Large intestine (tissue), 3 donors: Measurements from ENCODE around the gene MTHFD1L. TPM values are rescaled to one million over a fixed set of nuclear protein-coding genes. Genes with fewer than 3 reads are reported as not detected.

ENCODE experiments used
- DNase-seq, 2 donors: peaks; one replicate each; pipeline versions ENCODE4 v3.0.0 to v3.0.0-alpha.2; 2013
- H3K27ac ChIP-seq: one replicate; pipeline ENCODE4 v1.5.1; 2013; ENCODE audit warnings: low read length
- H3K27me3 ChIP-seq: 2 replicates; pipeline ENCODE4 v1.6.1; 2013; ENCODE audit warnings: low read length; ENCODE audit not compliant: control insufficient read depth, insufficient read depth
- H3K36me3 ChIP-seq: 2 replicates; pipeline ENCODE4 v1.6.1; 2013; ENCODE audit warnings: low read length; ENCODE audit not compliant: control insufficient read depth, insufficient read depth
- H3K4me1 ChIP-seq: one replicate; pipeline ENCODE4 v1.6.1; 2013; ENCODE audit warnings: low read length; ENCODE audit not compliant: control insufficient read depth, insufficient read depth
- H3K4me3 ChIP-seq: one replicate; pipeline ENCODE4 v1.5.1; 2013; ENCODE audit warnings: low read length
- H3K9me3 ChIP-seq: one replicate; pipeline ENCODE4 v1.6.1; 2013; ENCODE audit warnings: mild to moderate bottlenecking, low read depth, low read length, moderate library complexity; ENCODE audit not compliant: control insufficient read depth
- WGBS: methylation state at CpG from one replicate; pipeline ENCODE4 v1.1.5; 2013; ENCODE audit warnings: low lambda C conversion rate; ENCODE audit not compliant: insufficient coverage; 5-methylcytosine and 5-hydroxymethylcytosine counted together
- polyA plus RNA-seq: library from polyadenylated mRNA; unstranded; fragments of 120-200 nt; gene quantifications from one replicate; pipeline ENCODE4 v1.2.1, GENCODE V29; 2013

MTHFD1L gene
- polyA plus RNA-seq, 1 donor: 11.7 TPM

GRCh38 chr6:150915131-150915879 is 49.8 kb downstream of the MTHFD1L start:
- DNase-seq: no peak
- Histone ChIP-seq H3K4me3 (no peak overlapping the region), H3K4me1 (no peaks in the 10 kb centered on the region), H3K36me3 (peaks cover 10% of the 10 kb centered on the region), H3K27ac (no peak overlapping the region), H3K27me3 (no peaks in the 10 kb centered on the region), H3K9me3 (no peaks in the 10 kb centered on the region)
- 84% methylated on average over 2 of the region's 6 CpGs for WGBS

DNA sequence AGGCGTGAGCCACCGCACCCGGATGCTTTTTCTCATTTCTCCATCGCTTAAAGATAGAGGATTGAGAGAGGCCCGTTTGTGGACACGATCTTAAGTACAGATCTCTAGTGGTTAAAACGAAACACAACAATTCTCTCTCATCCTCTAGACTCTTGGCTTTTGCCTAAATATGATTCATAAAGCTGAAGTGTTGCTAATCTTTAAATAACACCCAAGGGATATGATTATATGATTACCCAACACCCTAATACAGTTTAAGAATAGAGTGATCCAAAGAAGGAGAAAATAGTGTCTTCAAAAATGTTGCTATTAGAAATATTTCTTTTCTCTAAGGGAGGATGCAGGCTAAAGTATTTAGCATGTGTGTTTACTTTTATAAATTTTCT is 50.4 kb downstream of the MTHFD1L start:
- 90% methylated on average over 2 of the region's 7 CpGs for WGBS
- Histone ChIP-seq H3K27me3 (no peaks in the 10 kb centered on the region), H3K4me1 (no peaks in the 10 kb centered on the region)

GRCh38 chr6:150919938-150920337 is 54.4 kb downstream of the MTHFD1L start:
- H3K36me3 ChIP-seq: peaks cover 10% of the 10 kb centered on the region
- H3K27ac ChIP-seq: no peak overlapping the region
- WGBS: no CpG with 5 or more reads among the region's 2 CpGs
- H3K9me3 ChIP-seq: no peaks in the 10 kb centered on the region
- H3K27me3 ChIP-seq: no peaks in the 10 kb centered on the region
- no peak overlapping the region for H3K4me3 ChIP-seq
- no peak for DNase-seq
- H3K4me1 ChIP-seq: no peaks in the 10 kb centered on the region

More for the DNA sequence above, 50.4 kb downstream of the MTHFD1L start:
- Histone ChIP-seq H3K9me3 (no peaks in the 10 kb centered on the region), H3K27ac (no peak overlapping the region), H3K36me3 (peaks cover 10% of the 10 kb centered on the region), H3K4me3 (no peak overlapping the region)
- no peak for DNase-seq

DNA sequence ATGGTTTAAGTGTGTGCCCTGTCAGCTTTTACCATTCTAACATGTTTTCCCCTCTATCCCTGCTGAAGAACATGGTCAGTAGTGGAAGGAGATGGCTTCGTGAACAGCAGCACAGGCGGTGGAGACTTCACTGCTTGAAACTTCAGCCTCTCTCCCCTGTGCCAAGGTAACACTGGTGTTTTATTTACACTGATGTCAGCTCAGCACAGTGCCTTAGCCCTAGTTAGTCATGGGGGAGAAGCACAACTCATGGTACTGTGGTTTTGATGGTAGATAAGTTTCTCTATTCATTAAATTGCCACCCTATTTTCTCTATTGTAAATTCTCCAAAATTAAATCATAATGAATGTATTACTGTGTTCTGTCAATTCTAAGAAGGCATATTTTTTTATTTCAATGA is 56.6 kb downstream of the MTHFD1L start:
- no peak for DNase-seq
- H3K36me3 ChIP-seq: peaks cover 10% of the 10 kb centered on the region
- no peaks in the 10 kb centered on the region for H3K9me3 ChIP-seq
- no peaks in the 10 kb centered on the region for H3K4me1 ChIP-seq
- H3K27ac ChIP-seq: no peak overlapping the region
- no peak overlapping the region for H3K4me3 ChIP-seq
- no peaks in the 10 kb centered on the region for H3K27me3 ChIP-seq
- no CpG with 5 or more reads among the region's 2 CpGs for WGBS

DNA sequence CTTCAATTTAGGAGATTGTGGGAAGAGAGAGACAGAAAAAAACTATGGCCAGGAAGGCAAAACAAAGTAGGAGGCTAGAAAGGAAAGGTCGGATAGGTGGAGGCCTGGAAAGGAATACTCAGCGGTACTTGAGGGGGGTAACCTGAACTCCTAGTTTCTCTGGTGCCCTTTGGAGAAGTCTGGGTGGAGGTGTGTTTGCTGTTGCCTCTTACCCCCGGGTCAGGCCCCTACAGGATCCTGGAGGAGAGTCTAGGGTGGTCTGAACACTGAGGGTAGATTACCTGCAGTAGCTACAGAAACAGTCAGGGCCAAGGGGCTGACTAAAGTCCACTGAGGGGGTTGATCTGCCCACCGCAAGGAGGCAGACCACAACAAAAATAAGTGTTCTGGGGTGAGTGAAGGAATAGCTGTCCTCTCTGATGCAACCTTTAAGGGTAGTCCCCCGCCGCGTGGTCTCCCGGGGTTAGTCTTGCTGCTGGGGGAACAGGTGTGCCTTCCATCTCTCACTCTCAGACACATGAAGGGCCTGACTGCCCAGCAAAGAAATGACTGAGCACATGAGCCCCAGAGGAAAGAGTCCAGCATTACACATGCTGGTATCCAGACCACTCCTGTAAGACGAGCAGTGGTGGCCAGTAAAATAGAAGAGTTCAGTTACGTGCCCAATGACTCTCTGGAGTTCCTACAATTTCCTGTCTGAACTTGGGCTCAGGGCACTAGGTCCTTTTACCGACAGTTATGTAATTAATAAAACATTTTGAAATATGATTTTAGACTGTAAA is 59.5 kb downstream of the MTHFD1L start:
- Histone ChIP-seq H3K27me3 (no peaks in the 10 kb centered on the region), H3K27ac (no peak overlapping the region), H3K36me3 (peaks cover 2% of the 10 kb centered on the region), H3K4me3 (no peak overlapping the region), H3K9me3 (no peaks in the 10 kb centered on the region), H3K4me1 (no peaks in the 10 kb centered on the region)
- DNase-seq: no peak
- 100% methylated on average over 2 of the region's 11 CpGs for WGBS

DNA sequence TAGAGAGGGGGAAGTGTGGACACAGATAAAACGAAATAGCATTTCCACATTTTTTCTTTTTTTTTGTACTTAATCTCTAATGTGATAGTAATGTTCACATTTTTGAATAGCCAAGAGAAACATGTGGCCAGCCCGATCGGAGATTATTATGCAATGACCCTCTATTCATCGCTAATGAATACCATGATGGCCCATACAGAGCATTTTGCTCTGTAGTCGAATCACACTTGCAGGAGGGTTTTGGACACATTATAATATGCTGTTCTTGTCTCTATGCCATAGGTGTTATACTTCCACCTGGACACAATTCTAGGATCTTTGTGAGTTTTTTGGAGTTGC is 60.1 kb downstream of the MTHFD1L start:
- Histone ChIP-seq H3K27me3 (no peaks in the 10 kb centered on the region), H3K9me3 (no peaks in the 10 kb centered on the region), H3K4me3 (no peak overlapping the region), H3K27ac (no peak overlapping the region), H3K4me1 (no peaks in the 10 kb centered on the region), H3K36me3 (no peaks in the 10 kb centered on the region)
- 100% methylated on average over 1 of the region's 5 CpGs for WGBS
- DNase-seq: no peak

DNA sequence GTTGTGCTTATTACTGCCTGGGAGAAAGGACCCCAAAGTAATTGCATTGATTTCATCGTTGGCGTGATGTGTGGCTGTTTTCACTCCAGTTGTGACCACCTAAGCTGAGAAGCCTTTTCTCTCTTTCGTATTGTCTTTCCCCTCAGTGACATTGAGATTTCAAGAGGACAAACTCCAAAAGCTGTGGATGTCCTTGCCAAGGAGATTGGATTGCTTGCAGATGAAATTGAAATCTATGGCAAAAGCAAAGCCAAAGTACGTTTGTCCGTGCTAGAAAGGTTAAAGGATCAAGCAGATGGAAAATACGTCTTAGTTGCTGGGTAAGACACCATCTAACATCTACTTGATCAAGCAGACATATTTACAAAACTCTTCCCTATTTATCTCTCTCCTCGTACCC is 60.5 kb downstream of the MTHFD1L start:
- DNase-seq: no peak
- H3K4me1 ChIP-seq: no peaks in the 10 kb centered on the region
- WGBS: 69% methylated on average over 4 of the region's 7 CpGs
- H3K27ac ChIP-seq: no peak overlapping the region
- H3K36me3 ChIP-seq: no peaks in the 10 kb centered on the region
- no peak overlapping the region for H3K4me3 ChIP-seq
- H3K9me3 ChIP-seq: no peaks in the 10 kb centered on the region
- H3K27me3 ChIP-seq: no peaks in the 10 kb centered on the region

DNA sequence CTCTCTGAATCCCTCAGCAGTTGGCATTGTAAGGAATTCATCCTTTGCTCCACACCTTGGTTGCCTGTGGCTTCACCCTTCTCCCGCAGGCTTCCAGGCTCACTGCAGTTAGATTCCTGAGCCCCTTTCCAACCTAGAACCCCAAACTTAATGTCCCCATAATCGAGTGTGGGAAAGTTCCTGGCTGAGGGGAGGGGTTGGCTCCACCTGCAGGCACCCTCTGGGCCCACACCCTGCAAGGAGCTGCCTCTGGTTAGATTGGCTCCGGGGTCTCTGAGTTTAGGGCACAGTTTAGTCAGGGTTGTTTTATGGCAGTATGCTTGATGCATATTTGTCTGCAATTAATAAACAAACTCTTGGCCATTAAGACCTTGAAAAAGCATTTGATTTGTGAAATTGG is 63.4 kb downstream of the MTHFD1L start:
- H3K27ac ChIP-seq: no peak overlapping the region
- no peaks in the 10 kb centered on the region for H3K9me3 ChIP-seq
- H3K4me1 ChIP-seq: no peaks in the 10 kb centered on the region
- no peak for DNase-seq
- H3K27me3 ChIP-seq: no peaks in the 10 kb centered on the region
- WGBS: no CpG with 5 or more reads among the region's 3 CpGs
- H3K4me3 ChIP-seq: no peak overlapping the region
- no peaks in the 10 kb centered on the region for H3K36me3 ChIP-seq

- no peaks in the 10 kb centered on the region for H3K36me3 ChIP-seq
- WGBS: no CpG with 5 or more reads among the region's 2 CpGs
- no peaks in the 10 kb centered on the region for H3K4me1 ChIP-seq
- H3K4me3 ChIP-seq: no peak overlapping the region
- no peak for DNase-seq
- no peaks in the 10 kb centered on the region for H3K9me3 ChIP-seq
- no peak overlapping the region for H3K27ac ChIP-seq
- H3K27me3 ChIP-seq: no peaks in the 10 kb centered on the region
These were observed 63.9 kb downstream of the MTHFD1L start for GRCh38 chr6:150929416-150929815.

GRCh38 chr6:150930841-150931240 is 65.3 kb downstream of the MTHFD1L start:
- DNase-seq: no peak
- H3K4me3 ChIP-seq: no peak overlapping the region
- H3K4me1 ChIP-seq: no peaks in the 10 kb centered on the region
- H3K27me3 ChIP-seq: no peaks in the 10 kb centered on the region
- no peaks in the 10 kb centered on the region for H3K9me3 ChIP-seq
- no peaks in the 10 kb centered on the region for H3K36me3 ChIP-seq
- no peak overlapping the region for H3K27ac ChIP-seq
- WGBS: no CpG with 5 or more reads among the region's 1 CpG
